ENCODE measurements around the gene RBM27.

RBM27 gene

DNA sequence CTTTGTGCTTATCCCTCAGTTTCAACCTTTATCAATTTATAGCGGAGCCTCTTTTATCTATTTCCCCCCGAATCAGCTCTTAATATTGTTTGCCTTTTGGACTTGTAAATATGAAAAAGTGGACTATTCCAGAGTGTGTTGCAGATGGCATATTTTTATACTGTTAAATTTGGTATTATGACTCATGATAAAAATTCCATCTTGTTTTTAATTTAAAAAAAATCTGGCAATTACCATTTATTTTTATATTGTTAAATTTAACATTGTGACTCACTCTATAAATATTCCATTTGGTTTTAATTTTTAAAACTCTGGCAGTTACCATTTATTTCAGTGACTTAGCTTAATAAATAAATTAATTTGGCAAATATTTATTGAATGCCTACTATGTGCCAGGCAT is 37.5 kb downstream of the RBM27 start:
- Histone ChIP-seq H2AFZ (ENCODE audit: low read length) (no peak overlapping the region), H3K27me3 (ENCODE audit: insufficient read depth, low read length) (no peaks in the 10 kb centered on the region), H3K4me3 (ENCODE audit: low read depth, low read length, poor library complexity, severe bottlenecking) (no peak overlapping the region), H3K9me3 (ENCODE audit: low read length) (no peaks in the 10 kb centered on the region), H3K27ac (ENCODE audit: low read depth, low read length, poor library complexity, severe bottlenecking) (no peak overlapping the region), H3K9me2 (ENCODE audit: low read depth, low read length) (no peaks in the 10 kb centered on the region), H3K79me2 (ENCODE audit: insufficient read depth, low read length) (no peaks in the 10 kb centered on the region), H3K36me3 (ENCODE audit: insufficient read depth, low read length) (peaks cover 72% of the 10 kb centered on the region), H4K20me1 (ENCODE audit: insufficient read depth, low read length) (no peaks in the 10 kb centered on the region), H3K4me1 (ENCODE audit: insufficient read depth, low read length, severe bottlenecking) (no peaks in the 10 kb centered on the region), H3K4me2 (ENCODE audit: low read length) (no peak overlapping the region), H3F3A (ENCODE audit: insufficient read depth, low read length) (no peaks in the 10 kb centered on the region; the same call in 1 of the 2 replicates), H3K9ac (ENCODE audit: low read length) (no peak overlapping the region)
- TF ChIP-seq, protein P1, sequence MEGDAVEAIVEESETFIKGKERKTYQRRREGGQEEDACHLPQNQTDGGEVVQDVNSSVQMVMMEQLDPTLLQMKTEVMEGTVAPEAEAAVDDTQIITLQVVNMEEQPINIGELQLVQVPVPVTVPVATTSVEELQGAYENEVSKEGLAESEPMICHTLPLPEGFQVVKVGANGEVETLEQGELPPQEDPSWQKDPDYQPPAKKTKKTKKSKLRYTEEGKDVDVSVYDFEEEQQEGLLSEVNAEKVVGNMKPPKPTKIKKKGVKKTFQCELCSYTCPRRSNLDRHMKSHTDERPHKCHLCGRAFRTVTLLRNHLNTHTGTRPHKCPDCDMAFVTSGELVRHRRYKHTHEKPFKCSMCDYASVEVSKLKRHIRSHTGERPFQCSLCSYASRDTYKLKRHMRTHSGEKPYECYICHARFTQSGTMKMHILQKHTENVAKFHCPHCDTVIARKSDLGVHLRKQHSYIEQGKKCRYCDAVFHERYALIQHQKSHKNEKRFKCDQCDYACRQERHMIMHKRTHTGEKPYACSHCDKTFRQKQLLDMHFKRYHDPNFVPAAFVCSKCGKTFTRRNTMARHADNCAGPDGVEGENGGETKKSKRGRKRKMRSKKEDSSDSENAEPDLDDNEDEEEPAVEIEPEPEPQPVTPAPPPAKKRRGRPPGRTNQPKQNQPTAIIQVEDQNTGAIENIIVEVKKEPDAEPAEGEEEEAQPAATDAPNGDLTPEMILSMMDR (IDR thresholded peaks at IDR 0.05; ENCODE audit: low read length), result no peak
- no peak for TF ChIP-seq EZH2 (IDR thresholded peaks at IDR 0.05; ENCODE audit: borderline replicate concordance, low read length)

- peaks cover 60% of the 10 kb centered on the region for H3K36me3 ChIP-seq (ENCODE audit: insufficient read depth, low read length)
Measured at GRCh38 chr5:146243247-146243646, 39.8 kb downstream of the RBM27 start.

GRCh38 chr5:146248561-146248960 is 45.2 kb downstream of the RBM27 start:
- H3K36me3 ChIP-seq (ENCODE audit: insufficient read depth, low read length), result peaks cover 47% of the 10 kb centered on the region
- no peak overlapping the region for H3K4me3 ChIP-seq (ENCODE audit: low read depth, low read length, poor library complexity, severe bottlenecking)
- H3K79me2 ChIP-seq (ENCODE audit: insufficient read depth, low read length), result no peaks in the 10 kb centered on the region
- no peaks in the 10 kb centered on the region; the same call in 1 of the 2 replicates for H3F3A ChIP-seq (ENCODE audit: insufficient read depth, low read length)
- TF ChIP-seq, protein P1 (IDR thresholded peaks at IDR 0.05; ENCODE audit: low read length), result no peak
- TF ChIP-seq EZH2 (IDR thresholded peaks at IDR 0.05; ENCODE audit: borderline replicate concordance, low read length), result no peak
- H4K20me1 ChIP-seq (ENCODE audit: insufficient read depth, low read length), result no peaks in the 10 kb centered on the region
- H3K27me3 ChIP-seq (ENCODE audit: insufficient read depth, low read length), result no peaks in the 10 kb centered on the region
- no peak overlapping the region for H3K27ac ChIP-seq (ENCODE audit: low read depth, low read length, poor library complexity, severe bottlenecking)
- peaks cover 27% of the 10 kb centered on the region for H3K4me1 ChIP-seq (ENCODE audit: insufficient read depth, low read length, severe bottlenecking)
- H3K4me2 ChIP-seq (ENCODE audit: low read length), result no peak overlapping the region
- H3K9me2 ChIP-seq (ENCODE audit: low read depth, low read length), result no peaks in the 10 kb centered on the region
- no peak overlapping the region for H3K9ac ChIP-seq (ENCODE audit: low read length)
- H3K9me3 ChIP-seq (ENCODE audit: low read length), result no peaks in the 10 kb centered on the region
- H2AFZ ChIP-seq (ENCODE audit: low read length), result no peak overlapping the region

More at GRCh38 chr5:146243247-146243646, 39.8 kb downstream of the RBM27 start:
- Histone ChIP-seq H3K4me3 (ENCODE audit: low read depth, low read length, poor library complexity, severe bottlenecking) (no peak overlapping the region), H3K9me2 (ENCODE audit: low read depth, low read length) (no peaks in the 10 kb centered on the region), H3K79me2 (ENCODE audit: insufficient read depth, low read length) (no peaks in the 10 kb centered on the region), H3K9me3 (ENCODE audit: low read length) (no peaks in the 10 kb centered on the region), H3K27ac (ENCODE audit: low read depth, low read length, poor library complexity, severe bottlenecking) (no peak overlapping the region), H3F3A (ENCODE audit: insufficient read depth, low read length) (no peaks in the 10 kb centered on the region; the same call in 1 of the 2 replicates), H3K9ac (ENCODE audit: low read length) (no peak overlapping the region), H3K27me3 (ENCODE audit: insufficient read depth, low read length) (no peaks in the 10 kb centered on the region), H3K4me1 (ENCODE audit: insufficient read depth, low read length, severe bottlenecking) (peaks cover 8% of the 10 kb centered on the region), H3K4me2 (ENCODE audit: low read length) (no peak overlapping the region), H2AFZ (ENCODE audit: low read length) (no peak overlapping the region), H4K20me1 (ENCODE audit: insufficient read depth, low read length) (no peaks in the 10 kb centered on the region)
- TF ChIP-seq EZH2 (IDR thresholded peaks at IDR 0.05; ENCODE audit: borderline replicate concordance, low read length), result no peak
- TF ChIP-seq, protein P1 (IDR thresholded peaks at IDR 0.05; ENCODE audit: low read length), result no peak

All from OCI-LY1 (cell line).